Transverse colon (tissue), 4 donors: ENCODE results near the gene SELENOP. TPM values are rescaled to one million over a fixed set of nuclear protein-coding genes. Genes with fewer than 3 reads are reported as not detected.
A peak's percentile ranks its signal among the peaks of the same experiment; 100 is the strongest.

Experiments used
- DNase-seq: peaks from one replicate; pipeline ENCODE4 v3.0.0-alpha.2; 2019
- H3K27ac ChIP-seq, 4 donors: fragments of 200-600 bp; sonication (generic); 2 replicates each; pipeline ENCODE4 v1.5.1; 2016 to 2018; ENCODE audit warnings: inconsistent platforms in 4 of 4
- H3K27me3 ChIP-seq: fragments of 200-600 bp; sonication (generic); 2 replicates; pipeline ENCODE4 v1.5.1; 2017; ENCODE audit warnings: inconsistent platforms
- H3K36me3 ChIP-seq, 4 donors: fragments of 200-600 bp; sonication (generic); 2 replicates each; pipeline ENCODE4 v1.5.1; 2017 to 2019; ENCODE audit warnings: inconsistent platforms in 4 of 4
- H3K4me1 ChIP-seq, 4 donors: fragments of 200-600 bp; sonication (generic); 2 replicates each; pipeline ENCODE4 v1.5.1; 2017 to 2020; ENCODE audit warnings: inconsistent platforms in 4 of 4
- H3K4me3 ChIP-seq, 4 donors: fragments of 200-600 bp; sonication (generic); 1 replicate in 1 of 4; 2 replicates in 3 of 4; pipeline versions ENCODE4 v1.5.1 to v1.6.1; 2017 to 2019; ENCODE audit warnings: inconsistent platforms in 4 of 4
- H3K9me3 ChIP-seq, 2 donors: fragments of 200-600 bp; sonication (generic); 2 replicates each; pipeline ENCODE4 v1.5.1; 2017 to 2019; ENCODE audit warnings: inconsistent platforms in 2 of 2
- CTCF ChIP-seq, 5 experiments: fragments of 200-600 bp in 3 of 5; fragments of 450-650 bp in 2 of 5; sonication (generic) in 3 of 5; IDR thresholded peaks; 1 replicate in 2 of 5; 2 replicates in 3 of 5; pipeline ENCODE4 v1.5.1; 2016 to 2017; ENCODE audit warnings: antibody characterized with exemption in 5 of 5, inconsistent platforms in 3 of 5, mild to moderate bottlenecking in 2 of 5, moderate library complexity in 1 of 5
- EP300 ChIP-seq: sonication (generic); formaldehyde crosslinking; IDR thresholded peaks from one replicate; pipeline ENCODE4 v1.6.1; 2017; ENCODE audit warnings: antibody characterized with exemption, low read depth
- POLR2A ChIP-seq: fragments of 450-650 bp; IDR thresholded peaks from one replicate; pipeline ENCODE4 v1.6.1; 2016; ENCODE audit warnings: antibody characterized with exemption, mild to moderate bottlenecking, moderate library complexity
- POLR2AphosphoS5 ChIP-seq, 3 donors: sonication (generic); formaldehyde crosslinking; IDR thresholded peaks; one replicate each; pipeline ENCODE4 v1.6.1; 2016; ENCODE audit warnings: antibody characterized with exemption in 3 of 3
- WGBS, 2 donors: methylation state at CpG; one replicate each; pipeline ENCODE4 v1.1.5; 2018; ENCODE audit warnings: low coverage in 1 of 2; 5-methylcytosine and 5-hydroxymethylcytosine counted together
- in situ Hi-C, 4 donors: fragments of 200-750 bp; cut with MboI; loops; one replicate each; pipeline versions ENCODE4 v1.15.0 to v1.15.1; 2017; ENCODE audit warnings: low sequenced_read_pairs in 3 of 4, low pct_ligation_motif_present in 1 of 4, low pct_unique_long_range_greater_than_20kb in 1 of 4
- intact Hi-C: fragments of 100-400 bp; cut with DNase I; formaldehyde crosslinking; loops from one replicate; pipeline ENCODE4 v1.15.1; 2023; ENCODE audit warnings: low total_unique reads
- total RNA-seq, 4 donors: library from RNA; depleted of rRNA; stranded (reverse); fragments of >200 nt; gene quantifications; one replicate each; pipeline ENCODE4 v1.1.0, GENCODE V29; 2016

SELENOP gene
- total RNA-seq, 4 donors from 2014 or later, result 129 to 1,504 (median 872) TPM

GRCh38 chr5:42770003-42770402, 41.7 kb downstream of the SELENOP start:
- H3K36me3 ChIP-seq, result no peaks in the 10 kb centered on the region
- H3K27ac ChIP-seq, result no peak overlapping the region
- H3K9me3 ChIP-seq, result no peaks in the 10 kb centered on the region
- DNase-seq, result no peak
- peaks cover 5% of the 10 kb centered on the region for H3K27me3 ChIP-seq
- H3K4me1 ChIP-seq, result peaks cover 0 to 7% (median 0%) of the 10 kb centered on the region in 4 donors
- in situ Hi-C loops, result loop anchor here in 3 of 4 donors (10.0 to 25.0 kb wide), 5 partner anchors 115 to 908 kb away; partner anchors contain the start of genes OXCT1 (in 2 of the 3) and GHR (in 1 of the 3)
- intact Hi-C loops, result loop anchor here (10.0 kb wide), 1 partner anchor 915 kb away; no protein-coding TSS in a partner anchor
- no peak overlapping the region for H3K4me3 ChIP-seq
- TF ChIP-seq CTCF (IDR thresholded peaks at IDR 0.05), result no peak
- TF ChIP-seq EP300, result no peak
- TF ChIP-seq POLR2A, result no peak
- no peak for TF ChIP-seq POLR2AphosphoS5 (IDR thresholded peaks at IDR 0.05)

- TF ChIP-seq EP300, result no peak
- no peak for TF ChIP-seq CTCF (IDR thresholded peaks at IDR 0.05)
- no peak for TF ChIP-seq POLR2AphosphoS5 (IDR thresholded peaks at IDR 0.05)
- no peak for TF ChIP-seq POLR2A
- H3K27ac ChIP-seq, result no peak overlapping the region
- 22 to 24% methylated on average over 1 of the region's 1 CpG for WGBS, 2 donors
- no peaks in the 10 kb centered on the region for H3K9me3 ChIP-seq
- H3K4me3 ChIP-seq, result no peak overlapping the region
- no peaks in the 10 kb centered on the region for H3K36me3 ChIP-seq
- H3K27me3 ChIP-seq, result peaks cover 5% of the 10 kb centered on the region
- in situ Hi-C loops (loop anchor here in 3 of 4 donors (25.0 kb wide), 3 partner anchors 356 to 906 kb away; partner anchors contain the start of genes OXCT1 (in 2 of the 3) and GHR (in 1 of the 3)), intact Hi-C loops (loop anchor here (5.0 kb wide), 1 partner anchor 346 kb away; the partner anchor contains the start of gene GHR)
- DNase-seq, result no peak
- peaks cover 0 to 7% (median 0%) of the 10 kb centered on the region in 4 donors for H3K4me1 ChIP-seq
Measured at GRCh38 chr5:42768106-42768504, 43.6 kb downstream of the SELENOP start.

- H3K36me3 ChIP-seq, result no peaks in the 10 kb centered on the region
- WGBS, 2 donors, result 30 to 36% methylated on average over 3 of the region's 3 CpGs
- no peak overlapping the region for H3K27ac ChIP-seq
- H3K9me3 ChIP-seq, result no peaks in the 10 kb centered on the region
- peaks cover 5% of the 10 kb centered on the region for H3K27me3 ChIP-seq
- intact Hi-C loops (loop anchor here (5.0 kb wide), 1 partner anchor 345 kb away; the partner anchor contains the start of gene GHR), in situ Hi-C loops (loop anchor here in 3 of 4 donors (25.0 kb wide), 3 partner anchors 355 to 905 kb away; partner anchors contain the start of genes OXCT1 (in 2 of the 3) and GHR (in 1 of the 3))
- H3K4me3 ChIP-seq, result no peak overlapping the region
- DNase-seq, result no peak
- peaks cover 0 to 5% (median 0%) of the 10 kb centered on the region in 4 donors for H3K4me1 ChIP-seq
- TF ChIP-seq POLR2AphosphoS5 (IDR thresholded peaks at IDR 0.05), result no peak
- no peak for TF ChIP-seq EP300
- no peak for TF ChIP-seq POLR2A
- TF ChIP-seq CTCF (IDR thresholded peaks at IDR 0.05), result peak; percentile 44 to 58 (median 48)
Measured at GRCh38 chr5:42767491-42768105, 44.1 kb downstream of the SELENOP start.

- intact Hi-C loops, result no loop called here
- DNase-seq, result no peak
- in situ Hi-C loops, result loop anchor here in 3 of 4 donors (25.0 kb wide), 3 partner anchors 349 to 899 kb away; partner anchors contain the start of genes OXCT1 (in 2 of the 3) and GHR (in 1 of the 3)
- H3K27ac ChIP-seq, result no peak overlapping the region
- 91% methylated on average over 1 of the region's 1 CpG for WGBS, 2 donors
- H3K36me3 ChIP-seq, result no peaks in the 10 kb centered on the region
- TF ChIP-seq POLR2A (no peak), CTCF (IDR thresholded peaks at IDR 0.05) (no peak), POLR2AphosphoS5 (IDR thresholded peaks at IDR 0.05) (no peak), EP300 (no peak)
- no peak overlapping the region for H3K4me3 ChIP-seq
- H3K9me3 ChIP-seq, result no peaks in the 10 kb centered on the region
- no peaks in the 10 kb centered on the region for H3K4me1 ChIP-seq
- H3K27me3 ChIP-seq, result peaks cover 20% of the 10 kb centered on the region
Measured at GRCh38 chr5:42761791-42762190, 49.9 kb downstream of the SELENOP start.
